Medulla oblongata (tissue), 1 donor: ENCODE data around the gene WWOX.

Source experiments
- DNase-seq: peaks from one replicate; pipeline ENCODE4 v3.0.0-alpha.2; 2015; ENCODE audit errors: extremely low spot score

WWOX gene

DNA sequence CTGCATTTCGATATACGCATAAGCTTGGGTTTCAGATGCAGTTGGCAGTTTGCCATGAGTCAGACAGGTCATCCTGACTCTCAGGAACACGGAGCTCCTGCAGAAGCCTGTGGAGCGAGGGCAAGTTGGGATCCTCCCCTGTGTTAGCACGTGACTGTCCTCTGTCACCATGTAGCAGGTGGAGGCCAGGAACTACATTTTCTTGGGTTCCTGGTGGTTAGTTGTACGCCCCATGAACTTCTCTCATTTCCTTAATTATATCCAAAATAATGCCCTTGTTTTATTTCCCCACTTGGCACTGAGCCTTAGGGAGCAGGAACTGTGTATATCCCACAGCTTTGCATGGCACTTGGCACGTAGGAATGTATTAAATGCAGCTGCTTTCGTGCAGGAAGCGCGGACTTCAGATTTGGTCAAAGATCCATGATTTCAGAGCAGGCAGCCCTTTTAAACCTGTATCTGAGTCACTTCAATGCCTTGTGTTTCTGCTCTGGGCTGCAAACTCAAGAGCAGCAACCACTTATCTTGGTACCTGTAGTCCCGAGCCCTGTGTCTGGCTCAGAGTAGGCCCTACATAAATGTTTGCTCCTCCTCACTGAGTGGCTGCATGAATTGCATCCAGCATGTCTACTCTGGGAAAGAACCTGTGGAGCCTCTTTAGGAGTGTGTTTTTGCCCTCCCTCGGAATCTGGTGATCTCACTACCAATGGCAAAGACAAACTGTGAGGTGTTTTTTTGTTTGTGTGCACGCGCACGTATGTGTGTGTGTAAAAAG, 1072.7 kb downstream of the WWOX start:
- DNase-seq: no peak

DNA sequence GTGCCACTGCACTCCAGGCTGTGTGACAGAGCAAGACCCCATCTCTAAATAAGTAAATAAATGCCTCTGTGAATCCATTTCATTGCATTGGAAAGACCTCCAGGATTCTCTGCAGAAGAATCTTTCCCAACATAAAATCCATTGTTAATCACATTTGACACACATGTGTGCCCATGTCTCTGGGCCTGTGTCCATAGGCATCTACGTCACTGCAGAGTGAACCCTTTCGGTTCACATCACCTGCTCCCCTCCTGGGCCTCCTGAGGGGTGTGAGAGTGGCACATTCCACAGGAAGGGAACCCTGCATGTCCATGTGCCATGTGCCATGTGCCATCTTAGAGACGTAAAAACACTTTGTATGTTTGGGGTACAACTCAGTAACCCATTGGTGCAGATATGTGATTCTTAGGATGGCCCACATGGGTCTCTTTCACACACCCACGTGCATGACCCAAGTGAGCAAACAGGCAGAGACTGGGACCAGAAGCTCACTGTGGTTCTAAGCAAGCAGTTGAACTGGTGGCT, 1073.6 kb downstream of the WWOX start:
- no peak for DNase-seq

DNA sequence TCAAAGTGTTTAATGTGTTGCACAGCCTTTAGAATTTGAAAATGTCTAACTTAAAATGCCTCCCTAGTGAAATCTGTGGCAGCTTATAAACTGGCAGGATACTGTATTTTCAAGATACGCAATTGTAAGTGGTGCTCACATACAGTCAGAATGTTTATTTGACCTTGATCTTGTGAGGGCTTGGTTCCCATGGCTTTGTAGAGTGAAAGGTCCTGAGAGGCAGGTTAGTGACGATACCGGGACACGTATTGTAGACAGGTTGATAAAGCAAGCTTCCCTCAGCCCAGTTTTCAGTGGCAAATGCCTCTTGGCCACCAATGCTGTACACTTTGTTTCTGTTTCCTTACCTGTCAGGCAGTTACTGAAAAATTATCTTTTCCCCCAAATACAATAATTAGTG, 1074.5 kb downstream of the WWOX start:
- DNase-seq: no peak

DNA sequence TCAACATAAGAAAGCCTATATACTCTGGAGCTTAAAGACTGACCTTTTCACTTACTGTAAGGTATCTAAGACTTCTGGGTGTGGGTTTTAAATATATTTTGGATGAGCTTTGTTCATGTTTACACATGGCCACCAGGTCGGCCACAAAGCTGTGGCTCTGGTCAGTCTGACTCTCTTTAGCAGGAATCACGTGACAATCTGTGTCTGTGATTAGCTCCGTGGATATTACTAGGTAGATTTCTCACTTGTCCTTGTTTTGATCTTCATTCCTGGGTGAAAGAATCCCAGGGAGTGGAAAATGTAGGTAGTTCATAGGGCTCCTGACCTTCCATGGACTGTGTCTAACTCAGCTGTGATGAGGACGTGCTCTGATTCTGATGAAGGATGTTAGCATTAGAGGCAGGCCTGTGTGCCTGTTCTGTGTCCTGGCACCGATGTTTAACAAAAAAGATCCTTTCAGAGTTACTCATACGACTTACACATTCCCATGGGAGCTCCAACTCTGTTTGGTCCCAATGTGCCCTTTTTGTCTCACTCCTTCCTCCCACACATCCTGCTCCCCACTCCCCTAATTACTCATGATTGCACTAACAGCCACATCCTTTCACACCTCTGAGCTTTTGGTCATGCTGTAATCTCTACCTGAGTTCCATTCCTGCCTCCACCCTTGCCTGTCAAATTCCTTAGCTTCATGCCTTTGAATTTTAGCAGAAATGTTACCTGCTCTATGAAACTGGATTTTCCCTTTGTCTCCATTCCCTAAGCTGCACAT, 1076.0 kb downstream of the WWOX start:
- no peak for DNase-seq

DNA sequence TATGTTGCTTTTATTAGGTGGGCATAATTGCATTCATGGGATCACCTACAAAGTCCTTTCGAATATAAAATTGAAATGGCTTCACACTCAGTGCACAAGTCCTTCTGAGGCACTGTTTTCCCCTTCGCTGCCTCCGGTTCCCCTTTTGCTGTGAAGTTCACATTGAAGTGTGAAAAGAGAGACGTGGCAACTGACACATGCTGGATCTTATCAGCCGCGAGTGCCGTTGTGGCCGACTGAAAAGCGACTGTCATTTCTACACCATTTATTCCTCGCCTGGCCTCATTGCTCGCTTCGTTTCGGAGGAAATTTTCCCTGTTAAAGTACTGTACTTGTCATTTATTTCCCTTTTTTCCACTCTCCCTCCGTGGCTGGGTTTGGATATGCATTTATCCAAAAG, 1077.6 kb downstream of the WWOX start:
- no peak for DNase-seq

DNA sequence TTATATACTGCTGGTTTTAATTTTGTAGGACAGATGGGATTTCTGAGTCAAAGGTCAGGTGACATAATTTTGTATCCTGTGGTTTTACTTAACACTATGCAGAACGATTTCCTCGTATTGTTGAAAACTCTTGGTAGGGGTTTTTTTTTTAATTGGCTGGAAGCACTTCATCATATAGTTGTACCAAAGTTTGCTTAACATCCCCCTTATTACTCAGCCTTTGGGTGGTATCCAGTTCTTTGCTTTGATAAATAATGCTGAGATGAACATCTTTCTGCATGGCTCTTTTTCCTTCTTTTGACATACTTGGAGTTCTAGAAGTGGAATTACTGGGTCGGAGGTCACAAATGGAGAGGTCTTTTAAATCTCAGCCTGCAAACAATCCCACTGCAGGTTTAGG, 1082.0 kb downstream of the WWOX start:
- no peak for DNase-seq

DNA sequence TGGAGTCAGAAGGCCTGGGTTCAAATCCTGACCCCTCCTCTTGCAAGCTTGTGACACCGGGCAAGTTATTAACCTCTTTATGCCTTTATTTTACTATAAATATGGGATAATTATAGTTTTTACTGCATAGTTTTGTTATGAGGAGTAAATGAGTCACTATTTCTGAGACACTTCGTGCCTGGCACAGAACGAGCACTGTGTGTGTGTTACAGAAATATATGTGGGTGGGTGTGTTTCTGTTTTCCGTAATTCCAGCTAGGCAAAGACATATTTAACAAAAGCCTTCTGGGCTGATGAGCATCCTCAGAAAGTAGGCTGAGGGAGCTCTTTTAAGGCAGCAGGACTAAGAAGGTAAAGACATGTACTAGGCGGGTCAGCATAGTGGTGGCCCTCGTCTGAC, 1083.2 kb downstream of the WWOX start:
- DNase-seq: no peak

DNA sequence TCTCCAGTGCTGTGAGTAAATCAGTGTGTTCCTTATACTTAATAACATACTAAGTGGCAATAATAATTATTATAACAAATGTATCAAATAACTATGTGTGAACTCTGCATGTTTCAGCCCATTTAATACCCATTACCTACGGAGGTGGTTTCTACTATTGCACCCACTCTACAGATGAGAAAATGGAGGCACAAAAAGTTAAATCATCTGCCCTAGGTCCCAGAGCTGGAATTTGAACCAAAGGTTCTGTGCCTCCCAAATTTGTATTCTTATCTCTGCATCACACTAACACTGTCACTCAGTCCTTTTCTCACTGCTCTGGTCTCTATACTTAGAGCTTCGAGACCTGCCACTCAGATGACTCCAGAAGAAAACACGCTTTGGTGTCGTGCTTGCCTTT, 1084.1 kb downstream of the WWOX start:
- DNase-seq: no peak

DNA sequence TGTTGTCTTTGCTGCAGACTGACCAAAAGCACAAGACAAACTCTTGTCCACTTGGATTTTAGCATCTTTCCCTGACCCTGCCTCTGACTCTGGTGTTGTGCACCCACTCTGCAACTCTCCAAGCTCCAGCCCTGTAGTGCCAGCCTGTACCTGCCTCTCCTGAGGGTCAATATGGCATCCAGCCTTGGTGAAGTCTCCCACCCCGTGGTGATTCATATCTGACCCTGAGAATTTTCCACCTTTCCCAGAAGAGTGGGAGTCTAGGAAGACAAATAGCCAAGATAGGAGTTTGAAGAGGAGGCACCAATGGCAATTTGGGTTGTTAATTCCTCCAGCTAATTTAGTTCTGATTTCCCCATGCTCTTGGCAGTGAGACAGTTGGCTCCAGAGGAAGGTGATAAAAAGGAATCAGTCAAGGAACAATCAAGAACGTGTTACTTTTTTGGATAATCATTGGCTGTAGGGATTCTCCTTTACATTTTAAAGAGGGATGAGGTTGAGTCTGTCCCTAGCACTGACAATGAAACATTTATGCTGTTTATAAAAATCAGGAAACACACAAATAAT, 1085.1 kb downstream of the WWOX start:
- DNase-seq: no peak

DNA sequence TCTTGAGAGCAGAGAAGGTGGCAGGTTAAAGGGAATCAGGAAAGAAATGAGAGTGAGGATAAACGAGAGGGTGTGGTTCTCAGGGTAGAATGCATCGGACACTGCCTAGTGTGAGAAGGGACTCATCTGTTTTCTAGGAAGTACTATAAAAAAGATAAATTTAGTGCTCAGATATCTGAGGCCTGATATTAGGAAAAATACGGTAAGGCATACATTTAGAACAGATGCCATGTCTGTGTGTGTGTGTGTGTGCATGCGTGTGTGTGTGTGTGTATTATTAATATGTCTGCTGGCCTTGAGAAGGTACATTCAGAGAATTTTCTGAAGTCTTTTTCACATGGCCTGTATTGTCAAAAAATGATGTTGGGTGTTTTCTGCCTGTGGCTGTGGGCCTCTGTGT, 1086.3 kb downstream of the WWOX start:
- DNase-seq: no peak

DNA sequence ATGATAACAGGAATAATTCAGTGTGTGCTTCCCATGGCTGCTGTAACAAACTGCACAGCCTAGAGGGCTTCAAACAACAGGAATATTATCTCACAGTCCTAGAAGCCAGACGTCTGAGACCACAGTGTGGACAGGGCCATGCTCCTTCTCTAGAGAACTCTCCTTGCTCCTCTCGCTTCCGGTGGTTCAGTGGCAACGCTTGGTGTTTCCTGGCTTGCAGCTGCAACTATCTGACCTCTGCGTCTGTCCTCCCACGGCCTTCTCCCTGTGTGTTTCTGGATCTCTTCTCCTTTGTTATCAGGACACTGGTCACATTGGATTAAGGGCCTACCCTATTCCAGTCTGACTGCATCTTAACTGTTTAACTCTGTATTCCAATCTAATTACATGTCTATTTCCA, 1086.7 kb downstream of the WWOX start:
- DNase-seq: no peak

DNA sequence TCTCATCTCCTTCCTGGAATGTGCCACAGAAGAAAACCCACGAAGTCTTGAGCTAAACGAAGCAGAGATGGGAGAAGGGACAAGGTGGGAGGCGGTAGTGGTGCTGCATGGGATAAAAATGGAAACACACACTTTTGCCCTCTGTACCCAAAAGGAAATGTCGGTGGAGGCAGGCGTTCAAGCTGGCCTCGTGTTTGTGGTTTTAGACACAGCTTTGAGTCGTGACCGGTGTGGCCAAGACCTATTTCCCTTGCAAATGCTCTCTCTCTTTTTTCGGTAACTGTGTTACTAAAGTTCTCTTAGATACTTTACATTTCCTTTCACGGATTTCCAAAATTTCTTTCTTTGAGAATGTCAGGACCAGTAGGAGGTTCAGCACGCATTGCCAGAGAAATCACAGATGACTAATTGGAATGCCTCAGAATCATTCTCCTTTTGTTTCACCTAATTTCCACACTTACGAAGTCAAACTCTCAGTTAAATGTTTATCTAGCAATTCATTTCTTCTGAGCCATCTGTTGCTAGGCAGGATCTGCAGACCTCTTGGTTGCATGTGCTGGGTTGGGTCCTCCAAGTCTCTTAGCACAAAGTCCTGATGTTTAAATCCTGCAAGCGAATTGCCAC, 1088.8 kb downstream of the WWOX start:
- no peak for DNase-seq

DNA sequence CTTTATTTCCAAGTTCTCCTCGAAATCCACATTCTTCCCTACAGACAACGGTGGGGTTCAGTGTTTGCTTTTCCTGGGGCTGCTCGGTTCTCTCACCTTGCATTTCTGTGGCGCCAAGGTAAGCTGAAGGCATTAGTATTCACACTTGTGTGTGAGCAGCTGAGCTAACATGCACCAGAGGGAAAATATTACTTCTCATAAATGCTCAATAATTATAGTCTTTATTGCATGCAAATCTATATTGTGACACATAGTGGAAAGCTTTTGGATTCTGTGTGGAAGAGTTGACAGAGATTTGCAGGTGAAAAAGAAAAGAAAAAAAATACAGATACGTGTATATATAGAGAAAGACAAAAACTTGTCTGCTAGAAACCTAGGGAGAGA, 1089.3 kb downstream of the WWOX start:
- DNase-seq: no peak

DNA sequence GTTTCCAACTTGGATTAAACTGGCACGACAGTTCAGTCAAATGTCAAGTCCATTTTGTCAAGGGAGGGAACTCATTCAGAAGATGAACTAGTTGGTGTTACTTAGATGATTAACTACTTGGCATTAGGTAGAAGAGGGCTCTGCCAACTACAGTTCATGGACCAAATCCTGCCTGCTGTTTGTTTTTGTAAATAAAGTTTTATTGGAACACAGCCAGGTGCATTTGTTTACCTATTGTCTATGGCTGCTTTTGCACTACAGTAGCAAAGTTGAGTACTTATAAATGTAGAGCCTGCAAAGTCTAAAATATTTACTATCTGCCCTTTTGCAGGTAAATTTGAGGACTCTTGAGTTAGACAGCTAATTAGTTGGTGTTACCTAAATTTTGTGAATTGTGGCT, 1091.1 kb downstream of the WWOX start:
- no peak for DNase-seq

DNA sequence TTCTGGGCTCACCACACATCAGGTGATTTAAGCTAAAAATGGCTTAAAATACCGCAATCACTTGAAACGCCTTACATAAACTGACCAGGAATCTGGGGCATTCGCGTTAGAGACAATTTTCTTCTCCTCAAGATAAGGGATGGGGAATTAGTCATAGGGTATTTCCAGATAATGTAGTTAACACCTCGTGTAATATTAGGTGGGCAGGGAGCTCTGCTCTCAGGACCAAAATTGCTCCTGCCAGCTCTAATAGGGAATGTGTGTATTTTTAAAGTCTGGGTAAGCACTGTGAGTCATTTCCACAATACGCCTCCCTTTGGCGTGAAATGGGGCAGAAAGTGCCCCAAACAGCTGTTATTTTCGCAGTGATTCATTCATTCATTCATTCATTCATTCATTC, 1092.5 kb downstream of the WWOX start:
- no peak for DNase-seq

DNA sequence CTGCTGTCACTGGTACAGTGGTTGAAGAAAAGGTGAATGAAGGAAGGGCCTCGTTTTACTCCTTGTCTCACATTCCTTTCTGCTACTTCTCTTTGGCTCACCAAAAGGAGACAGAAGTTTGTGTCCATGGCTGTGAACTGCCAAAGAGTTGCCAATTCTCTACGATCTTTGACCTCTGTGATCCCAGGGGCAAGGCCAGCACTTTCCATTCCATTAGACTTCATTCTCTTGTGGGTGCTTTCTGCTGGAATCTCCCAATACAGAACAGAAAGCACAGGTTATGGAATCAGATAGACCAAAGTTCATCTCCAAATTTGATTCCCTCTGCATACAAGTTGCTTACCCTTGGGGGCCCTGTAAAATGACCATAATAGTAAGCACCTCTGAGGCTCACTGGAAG, 1093.5 kb downstream of the WWOX start:
- DNase-seq: no peak

DNA sequence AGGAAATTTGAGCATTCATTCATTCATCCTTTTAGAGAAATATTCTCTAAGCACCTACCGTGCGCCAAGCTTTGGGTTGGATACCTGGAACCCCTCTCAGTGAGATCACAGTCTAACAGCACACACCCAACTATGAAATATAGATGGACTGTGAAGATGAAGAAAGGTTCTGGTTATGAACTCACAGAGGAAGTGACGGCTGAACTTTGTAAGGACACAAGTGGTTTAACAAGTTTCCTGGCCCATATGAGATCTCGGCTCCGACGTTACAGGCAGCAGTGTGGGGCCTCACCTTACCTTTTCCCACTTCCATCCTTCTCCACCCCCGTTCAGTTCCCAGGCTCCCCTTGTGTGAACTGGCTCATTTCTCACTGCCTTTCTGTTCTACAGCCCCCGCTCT, 1094.8 kb downstream of the WWOX start:
- DNase-seq: no peak

DNA sequence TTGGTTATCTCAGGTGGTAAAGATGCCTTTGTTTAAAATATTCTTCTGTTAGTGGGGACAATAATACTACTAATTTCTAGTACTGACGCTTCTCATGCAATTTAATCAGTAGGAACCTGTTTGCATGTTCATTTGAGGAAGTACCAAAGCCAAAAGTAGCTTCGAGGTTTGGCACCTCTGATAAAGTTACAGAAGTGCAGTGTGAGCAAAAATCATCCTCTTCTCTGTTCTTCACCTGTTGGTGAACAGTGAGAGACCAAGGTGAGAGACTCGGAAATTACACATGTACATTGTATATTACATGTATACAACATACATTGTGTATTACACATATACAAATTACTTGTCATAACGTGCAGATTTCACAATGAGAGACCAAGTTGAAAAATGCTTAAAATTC, 1096.5 kb downstream of the WWOX start:
- DNase-seq: no peak

DNA sequence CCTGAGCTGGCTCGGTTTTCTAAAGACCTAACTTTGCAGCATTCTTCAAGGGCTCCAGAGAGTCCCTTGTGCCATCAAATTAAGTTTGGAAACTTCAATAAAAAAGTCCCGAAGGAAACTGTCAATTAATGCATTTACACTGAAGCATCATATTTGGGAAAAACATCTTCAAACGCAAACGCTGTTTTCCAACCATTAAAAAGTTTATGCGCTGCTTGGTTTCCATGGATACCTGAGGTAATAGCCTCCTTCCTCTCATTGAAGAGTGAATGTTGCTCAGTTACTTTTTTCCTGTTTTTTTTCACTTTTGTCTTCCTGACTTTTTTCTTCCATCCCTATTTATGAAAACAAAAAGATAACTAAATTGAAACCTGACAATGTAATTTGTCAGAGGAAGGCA, 1102.0 kb downstream of the WWOX start:
- no peak for DNase-seq

DNA sequence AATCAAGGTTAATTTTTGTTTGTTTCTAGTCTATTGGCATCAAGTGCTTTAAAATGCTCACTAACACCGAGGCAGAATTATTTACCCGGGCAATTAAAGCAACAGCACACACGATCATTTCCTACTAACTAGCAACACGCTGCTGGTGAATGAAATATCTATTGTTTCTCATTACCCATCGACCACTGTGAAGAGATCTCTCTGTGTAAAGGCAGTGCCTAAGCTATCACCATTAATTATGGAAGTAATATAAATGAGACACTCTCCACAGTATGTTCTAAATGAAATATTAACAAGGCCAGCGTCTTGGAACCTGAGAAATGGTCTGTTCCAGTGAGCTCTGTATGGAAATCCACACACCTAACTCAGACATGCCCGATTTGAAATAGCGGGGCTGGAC, 1103.5 kb downstream of the WWOX start:
- DNase-seq: no peak

DNA sequence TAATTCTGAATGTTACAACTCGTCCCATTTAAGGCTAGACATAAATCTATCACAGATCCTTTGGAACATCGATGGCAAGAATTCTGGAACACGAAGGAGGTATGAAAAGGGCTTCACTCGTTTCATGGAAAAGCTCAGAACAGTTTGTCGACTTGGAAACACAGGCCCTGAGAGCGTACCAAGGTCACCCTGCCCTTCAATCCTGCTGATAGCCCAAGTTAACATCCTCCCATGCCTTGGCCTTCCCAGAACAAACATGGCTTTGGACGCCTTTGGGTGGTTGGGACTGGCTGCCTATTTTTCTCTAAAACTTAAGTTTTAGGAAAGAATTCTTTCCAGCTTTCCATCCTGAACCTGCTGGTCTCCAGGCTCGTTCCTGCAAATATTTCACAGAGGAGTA, 1105.0 kb downstream of the WWOX start:
- DNase-seq: no peak

DNA sequence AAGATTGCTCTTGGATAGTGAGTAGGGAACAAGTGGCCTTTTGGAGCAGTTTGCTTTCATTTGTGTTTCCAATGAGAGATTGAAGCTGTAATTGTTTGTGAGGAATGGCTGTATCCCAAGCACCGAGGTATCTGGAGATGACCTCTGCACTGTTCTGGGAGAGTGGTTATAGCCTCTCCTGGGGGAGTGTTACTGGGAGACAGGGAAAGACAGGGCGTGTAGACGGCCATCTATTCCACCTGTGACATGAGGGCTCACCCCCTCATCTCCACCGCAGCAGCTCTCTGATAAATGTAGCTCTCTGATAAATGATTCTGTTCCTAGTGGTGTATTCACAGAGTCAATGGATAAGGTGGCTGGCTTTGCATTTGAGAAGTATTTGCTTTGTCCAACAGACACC, 1107.4 kb downstream of the WWOX start:
- no peak for DNase-seq

DNA sequence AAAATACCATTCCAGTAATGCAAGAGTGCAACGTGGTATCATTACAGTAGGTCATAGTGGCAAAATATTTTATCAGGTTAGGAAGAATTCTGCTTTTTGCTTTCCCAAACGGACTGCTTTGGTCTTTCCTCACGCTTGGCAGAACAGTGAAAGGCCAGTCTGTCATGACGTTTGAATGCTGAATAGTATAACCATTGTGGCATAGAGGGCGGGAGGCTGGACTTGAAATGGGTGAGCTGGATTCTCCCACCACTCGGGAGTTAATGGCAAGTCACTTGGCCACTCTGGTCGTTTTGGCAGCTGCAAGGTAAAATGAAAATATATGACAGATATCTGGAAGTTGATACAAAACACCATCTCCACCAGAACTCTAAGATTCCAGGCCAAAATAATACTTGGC, 1109.9 kb downstream of the WWOX start:
- DNase-seq: peak; percentile 69
